ENCODE results near the gene OR2T35.

GRCh38 chr1:248627971-248628844 lies 16.9 kb downstream of the OR2T35 start:
- TF ChIP-seq, protein P1, sequence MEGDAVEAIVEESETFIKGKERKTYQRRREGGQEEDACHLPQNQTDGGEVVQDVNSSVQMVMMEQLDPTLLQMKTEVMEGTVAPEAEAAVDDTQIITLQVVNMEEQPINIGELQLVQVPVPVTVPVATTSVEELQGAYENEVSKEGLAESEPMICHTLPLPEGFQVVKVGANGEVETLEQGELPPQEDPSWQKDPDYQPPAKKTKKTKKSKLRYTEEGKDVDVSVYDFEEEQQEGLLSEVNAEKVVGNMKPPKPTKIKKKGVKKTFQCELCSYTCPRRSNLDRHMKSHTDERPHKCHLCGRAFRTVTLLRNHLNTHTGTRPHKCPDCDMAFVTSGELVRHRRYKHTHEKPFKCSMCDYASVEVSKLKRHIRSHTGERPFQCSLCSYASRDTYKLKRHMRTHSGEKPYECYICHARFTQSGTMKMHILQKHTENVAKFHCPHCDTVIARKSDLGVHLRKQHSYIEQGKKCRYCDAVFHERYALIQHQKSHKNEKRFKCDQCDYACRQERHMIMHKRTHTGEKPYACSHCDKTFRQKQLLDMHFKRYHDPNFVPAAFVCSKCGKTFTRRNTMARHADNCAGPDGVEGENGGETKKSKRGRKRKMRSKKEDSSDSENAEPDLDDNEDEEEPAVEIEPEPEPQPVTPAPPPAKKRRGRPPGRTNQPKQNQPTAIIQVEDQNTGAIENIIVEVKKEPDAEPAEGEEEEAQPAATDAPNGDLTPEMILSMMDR (IDR thresholded peaks at IDR 0.05): no peak
- TF ChIP-seq EZH2 (IDR thresholded peaks at IDR 0.05; ENCODE audit: borderline replicate concordance, insufficient read depth, low read depth, low read length, poor library complexity, severe bottlenecking): no peak
